Fibroblast of pulmonary artery (primary cell): ENCODE measurements around the gene ACKR4.
"Not testable (repeated sequence)": the region's sequence is repeated elsewhere in the genome, so short reads cannot be mapped to it uniquely, and the experiment has no call there.

Experiments
- DNase-seq: peaks from one replicate; pipeline ENCODE4 v3.0.0-alpha.2; 2010; ENCODE audit warnings: low read depth
- H3K4me3 ChIP-seq: replicated peaks from 2 replicates; pipeline ENCODE4 v1.5.1; 2011; ENCODE audit warnings: low read depth, mild to moderate bottlenecking, control low read depth, low read length, moderate library complexity
- CTCF ChIP-seq: IDR thresholded peaks from 2 replicates; pipeline ENCODE4 v1.5.1; 2011; ENCODE audit warnings: mild to moderate bottlenecking, control low read depth, low read length, inconsistent platforms; ENCODE audit errors: missing control alignments

Gene ACKR4

GRCh38 chr3:132637590-132637989 is 40.5 kb downstream of the ACKR4 start:
- peak; percentile 53 for DNase-seq
- H3K4me3 ChIP-seq: no peak overlapping the region
- no peak for TF ChIP-seq CTCF

GRCh38 chr3:132638706-132639105 is 41.6 kb downstream of the ACKR4 start:
- no peak for TF ChIP-seq CTCF
- no peak for DNase-seq
- H3K4me3 ChIP-seq: no peak overlapping the region

- not testable (repeated sequence) for DNase-seq, H3K4me3 ChIP-seq
These were observed 44.4 kb downstream of the ACKR4 start for GRCh38 chr3:132641427-132641826.

GRCh38 chr3:132641837-132642538 is 44.9 kb downstream of the ACKR4 start:
- H3K4me3 ChIP-seq: no peak overlapping the region
- DNase-seq: peak; percentile 81
- peak; percentile 62 for TF ChIP-seq CTCF

- DNase-seq: no peak
- H3K4me3 ChIP-seq: no peak overlapping the region
- TF ChIP-seq CTCF: no peak
These were observed 45.4 kb downstream of the ACKR4 start for GRCh38 chr3:132642539-132642847.

GRCh38 chr3:132643366-132643765 is 46.3 kb downstream of the ACKR4 start:
- no peak for DNase-seq
- no peak for TF ChIP-seq CTCF
- H3K4me3 ChIP-seq: no peak overlapping the region

- no peak for TF ChIP-seq CTCF
- DNase-seq: no peak
- H3K4me3 ChIP-seq: no peak overlapping the region
These were observed 48.0 kb downstream of the ACKR4 start for GRCh38 chr3:132645058-132645457.

- TF ChIP-seq CTCF: no peak
- DNase-seq: no peak
- no peak overlapping the region for H3K4me3 ChIP-seq
These were observed 53.1 kb downstream of the ACKR4 start for GRCh38 chr3:132650153-132650552.
